Liver (tissue), 9 donors: ENCODE measurements around the gene ZNF593. TPM values are rescaled to one million over a fixed set of nuclear protein-coding genes. Genes with fewer than 3 reads are reported as not detected.

Experiments
- DNase-seq: peaks from one replicate; pipeline ENCODE4 v3.0.0-alpha.2; 2017; ENCODE audit warnings: low spot score
- H3K27ac ChIP-seq, 2 donors: one replicate each; pipeline ENCODE4 v1.7.0; 2013; ENCODE audit warnings: inconsistent platforms in 2 of 2, low read length in 2 of 2, control low read depth in 1 of 2, low read depth in 1 of 2, mild to moderate bottlenecking in 1 of 2
- H3K27me3 ChIP-seq, 4 donors: one replicate each; pipeline versions ENCODE4 v1.6.1 to v1.7.0; 2013; ENCODE audit warnings: low read length in 3 of 4, inconsistent platforms in 1 of 4, mild to moderate bottlenecking in 1 of 4, moderate library complexity in 1 of 4; ENCODE audit not compliant: control insufficient read depth in 4 of 4, insufficient read depth in 4 of 4
- H3K36me3 ChIP-seq, 4 donors: one replicate each; pipeline versions ENCODE4 v1.6.1 to v1.7.0; 2013; ENCODE audit warnings: low read length in 3 of 4, mild to moderate bottlenecking in 3 of 4, low read depth in 1 of 4, moderate library complexity in 1 of 4; ENCODE audit not compliant: control insufficient read depth in 4 of 4, insufficient read depth in 3 of 4
- H3K4me1 ChIP-seq, 4 donors: one replicate each; pipeline versions ENCODE4 v1.6.1 to v1.7.0; 2013; ENCODE audit warnings: low read length in 3 of 4, mild to moderate bottlenecking in 3 of 4, moderate library complexity in 1 of 4; ENCODE audit not compliant: control insufficient read depth in 4 of 4, insufficient read depth in 4 of 4
- H3K4me3 ChIP-seq, 3 donors: one replicate each; pipeline versions ENCODE4 v1.6.1 to v1.7.0; 2013; ENCODE audit warnings: low read length in 3 of 3, control low read depth in 1 of 3, low read depth in 1 of 3, mild to moderate bottlenecking in 1 of 3
- H3K9ac ChIP-seq, 2 donors: one replicate each; pipeline ENCODE4 v1.7.0; 2013; ENCODE audit warnings: low read length in 2 of 2, mild to moderate bottlenecking in 2 of 2, moderate library complexity in 2 of 2, control low read depth in 1 of 2, low read depth in 1 of 2
- H3K9me3 ChIP-seq, 4 donors: one replicate each; pipeline versions ENCODE4 v1.6.1 to v1.7.0; 2013; ENCODE audit warnings: low read length in 3 of 4; ENCODE audit not compliant: control insufficient read depth in 4 of 4
- FOXA1 ChIP-seq: IDR thresholded peaks from 2 replicates; pipeline ENCODE4 v1.6.1; 2016; ENCODE audit warnings: antibody characterized with exemption
- GABPA ChIP-seq, 2 donors: IDR thresholded peaks in 1 of 2; conservative IDR thresholded peaks in 1 of 2; 2 replicates each; pipeline ENCODE4 v1.6.1; 2016; ENCODE audit warnings: antibody characterized with exemption in 2 of 2, mild to moderate bottlenecking in 1 of 2, moderate library complexity in 1 of 2
- RAD21 ChIP-seq, 2 donors: IDR thresholded peaks; 2 replicates each; pipeline ENCODE4 v1.6.1; 2016; ENCODE audit warnings: antibody characterized with exemption in 2 of 2, mild to moderate bottlenecking in 2 of 2
- RXRA ChIP-seq, 2 donors: IDR thresholded peaks; 2 replicates each; pipeline ENCODE4 v1.6.1; 2017 to 2018; ENCODE audit warnings: antibody characterized with exemption in 2 of 2, mild to moderate bottlenecking in 1 of 2
- SP1 ChIP-seq: IDR thresholded peaks from 2 replicates; pipeline ENCODE4 v1.6.1; 2018; ENCODE audit warnings: antibody characterized with exemption, mild to moderate bottlenecking
- WGBS: extraction: QIAGEN DNeasy Blood & Tissue Kit; methylation state at CpG from one replicate; pipeline ENCODE4 v1.1.7; 2013; 5-methylcytosine and 5-hydroxymethylcytosine counted together
- polyA plus RNA-seq, 2 donors: library from polyadenylated mRNA; stranded (reverse) in 1 of 2; unstranded in 1 of 2; fragments of 200-250 nt in 1 of 2; fragments of >200 nt in 1 of 2; fragmentation: Nextera tagmentation in 1 of 2; extraction: Ambion mirVana in 1 of 2; gene quantifications; one replicate each; pipeline versions ENCODE4 v1.2.1 to v1.2.3, GENCODE V29; 2013 to 2015
- total RNA-seq, 2 donors: library from RNA; depleted of rRNA; stranded (reverse); fragments of >200 nt; gene quantifications; one replicate each; pipeline ENCODE4 v1.2.3, GENCODE V29; 2014
- donor health status: healthy.
- donor health status: healthy.
- donor health status: healthy.
- donor health status: healthy.
- donor health status: healthy.

ZNF593 gene
- total and polyA plus RNA-seq, 4 donors: 5.7 to 81.4 (median 30.2) TPM

- no peaks in the 10 kb centered on the region for H3K9me3 ChIP-seq
- no peak overlapping the region for H3K9ac ChIP-seq
- H3K4me3 ChIP-seq: no peak overlapping the region
- H3K27ac ChIP-seq: no peak overlapping the region
- H3K4me1 ChIP-seq: peaks cover 0 to 3% (median 0%) of the 10 kb centered on the region in 4 donors
- DNase-seq: no peak
- TF ChIP-seq RAD21 (IDR thresholded peaks at IDR 0.05) (no peak), GABPA (IDR thresholded peaks at IDR 0.05 in 1 of 2, conservative IDR thresholded peaks at IDR 0.05 in 1 of 2) (no peak)
- no peaks in the 10 kb centered on the region for H3K36me3 ChIP-seq
- H3K27me3 ChIP-seq: no peaks in the 10 kb centered on the region
- WGBS: 46% methylated on average over 3 of the region's 3 CpGs
Measured at GRCh38 chr1:26215246-26215645, 45.5 kb downstream of the ZNF593 start.

- Histone ChIP-seq H3K27me3 (no peaks in the 10 kb centered on the region), H3K27ac (no peak overlapping the region), H3K9me3 (no peaks in the 10 kb centered on the region), H3K4me1 (peaks cover 0 to 3% (median 0%) of the 10 kb centered on the region in 4 donors), H3K36me3 (no peaks in the 10 kb centered on the region), H3K9ac (no peak overlapping the region), H3K4me3 (no peak overlapping the region)
- no peak for TF ChIP-seq SP1
- peak in 1 of 2 donors; percentile 24 for TF ChIP-seq RXRA (IDR thresholded peaks at IDR 0.05)
- TF ChIP-seq FOXA1: no peak
- WGBS: 46% methylated on average over 11 of the region's 11 CpGs
- no peak for DNase-seq
Measured at GRCh38 chr1:26218906-26219494, 49.3 kb downstream of the ZNF593 start.

Other genes with a start within 250 kb of the ZNF593 start
- gene PAFAH2, start 171.8 kb upstream of the ZNF593 start, total RNA-seq: 10 to 100 TPM; 10.2 to 13.8 TPM
- gene PAFAH2, start 171.8 kb upstream of the ZNF593 start, polyA plus RNA-seq: 10 to 100 TPM in 1 of 2 donors, 1 to 10 TPM in 1; 9.0 to 11.4 TPM
- gene EXTL1, start 148.1 kb upstream of the ZNF593 start, total RNA-seq: under 1 TPM in 1 of 2 donors, not detected in 1; under 0.01 TPM
- gene EXTL1, start 148.1 kb upstream of the ZNF593 start, polyA plus RNA-seq: not detected
- under 1 TPM; under 0.01 to 0.05 TPM for gene SLC30A2, start 123.8 kb upstream of the ZNF593 start, total RNA-seq
- gene SLC30A2, start 123.8 kb upstream of the ZNF593 start, polyA plus RNA-seq: under 1 TPM in 1 of 2 donors, not detected in 1; 0.12 TPM
- gene TRIM63, start 102.3 kb upstream of the ZNF593 start, total RNA-seq: not detected
- gene TRIM63, start 102.3 kb upstream of the ZNF593 start, polyA plus RNA-seq: under 1 TPM in 1 of 2 donors, not detected in 1; 0.03 TPM
- gene PDIK1L, start 58.1 kb upstream of the ZNF593 start, total RNA-seq: 1 to 10 TPM; 6.4 to 9.2 TPM
- gene PDIK1L, start 58.1 kb upstream of the ZNF593 start, polyA plus RNA-seq: 1 to 10 TPM; 3.2 TPM
- under 1 TPM; 0.14 to 0.50 TPM for gene FAM110D, start 10.8 kb upstream of the ZNF593 start, total RNA-seq
- under 1 TPM; 0.10 to 0.39 TPM for gene FAM110D, start 10.8 kb upstream of the ZNF593 start, polyA plus RNA-seq
- gene C1orf232, start 945 bp upstream of the ZNF593 start, total RNA-seq: not detected
- not detected for gene C1orf232, start 945 bp upstream of the ZNF593 start, polyA plus RNA-seq
- gene ZNF593OS, start 1.9 kb downstream of the ZNF593 start, total RNA-seq: not detected
- gene ZNF593OS, start 1.9 kb downstream of the ZNF593 start, polyA plus RNA-seq: under 1 TPM; 0.10 to 0.32 TPM
- 1 to 10 TPM in 1 of 2 donors, under 1 TPM in 1; 0.56 to 1.2 TPM for gene CNKSR1, start 7.6 kb downstream of the ZNF593 start, total RNA-seq
- gene CNKSR1, start 7.6 kb downstream of the ZNF593 start, polyA plus RNA-seq: 1 to 10 TPM in 1 of 2 donors, under 1 TPM in 1; 0.48 to 2.2 TPM
- gene CATSPER4, start 20.7 kb downstream of the ZNF593 start, total RNA-seq: not detected
- not detected for gene CATSPER4, start 20.7 kb downstream of the ZNF593 start, polyA plus RNA-seq
- gene CEP85, start 64.3 kb downstream of the ZNF593 start, total RNA-seq: 10 to 100 TPM in 1 of 2 donors, 1 to 10 TPM in 1; 7.3 to 14.6 TPM
- gene CEP85, start 64.3 kb downstream of the ZNF593 start, polyA plus RNA-seq: 1 to 10 TPM; 2.6 to 3.4 TPM
- 10 to 100 TPM in 1 of 2 donors, 1 to 10 TPM in 1; 4.5 to 10.0 TPM for gene SH3BGRL3, start 110.2 kb downstream of the ZNF593 start, total RNA-seq
- 10 to 100 TPM; 36.0 to 93.2 TPM for gene SH3BGRL3, start 110.2 kb downstream of the ZNF593 start, polyA plus RNA-seq
- 1 to 10 TPM; 3.0 to 9.5 TPM for gene UBXN11, start 136.7 kb downstream of the ZNF593 start, total RNA-seq
- gene UBXN11, start 136.7 kb downstream of the ZNF593 start, polyA plus RNA-seq: 1 to 10 TPM; 5.7 to 8.9 TPM
- gene CD52, start 148.1 kb downstream of the ZNF593 start, total RNA-seq: 1 to 10 TPM; 1.7 to 4.0 TPM
- 10 to 100 TPM; 13.8 to 16.4 TPM for gene CD52, start 148.1 kb downstream of the ZNF593 start, polyA plus RNA-seq
- under 1 TPM; under 0.01 TPM for gene CRYBG2, start 184.2 kb downstream of the ZNF593 start, total RNA-seq
- under 1 TPM in 1 of 2 donors, not detected in 1; 0.12 TPM for gene CRYBG2, start 184.2 kb downstream of the ZNF593 start, polyA plus RNA-seq
- gene ZNF683, start 202.8 kb downstream of the ZNF593 start, total RNA-seq: under 1 TPM in 1 of 2 donors, not detected in 1; 0.17 TPM
- under 1 TPM in 1 of 2 donors, not detected in 1; 0.09 TPM for gene ZNF683, start 202.8 kb downstream of the ZNF593 start, polyA plus RNA-seq
- not detected for gene LIN28A, start 240.9 kb downstream of the ZNF593 start, total RNA-seq
- not detected for gene LIN28A, start 240.9 kb downstream of the ZNF593 start, polyA plus RNA-seq